Activated T-helper 1 cell treated with Interleukin-2 at 50 U/mL for 16 hours (primary cell): Measurements from ENCODE around the gene CELF2.

Source experiments
- DNase-seq: peaks from one replicate; pipeline ENCODE4 v3.0.0-alpha.2; 2020; ENCODE audit warnings: low read depth

The CELF2 gene

GRCh38 chr10:11058965-11059364, 41.3 kb downstream of the CELF2 start:
- DNase-seq, result no peak

DNA sequence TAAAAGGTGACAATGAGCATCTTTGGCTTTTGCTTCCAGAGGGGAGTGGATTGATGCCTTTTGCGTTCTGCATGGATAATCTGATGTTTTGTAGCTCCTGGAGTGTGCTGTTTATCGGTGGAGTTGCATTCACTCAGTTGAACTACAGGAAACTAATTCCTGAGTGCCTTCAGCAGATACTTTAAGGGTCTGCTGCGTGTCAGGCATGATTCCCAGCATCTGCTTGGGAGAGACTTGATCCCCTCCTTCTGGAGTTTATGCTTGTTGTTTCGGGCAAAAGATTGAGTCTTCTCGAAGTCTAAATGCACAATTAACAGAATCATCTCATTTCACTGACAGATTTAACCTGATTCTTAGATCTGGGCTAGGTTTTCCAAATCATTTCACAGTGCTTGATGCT, 46.2 kb downstream of the CELF2 start:
- no peak for DNase-seq

DNA sequence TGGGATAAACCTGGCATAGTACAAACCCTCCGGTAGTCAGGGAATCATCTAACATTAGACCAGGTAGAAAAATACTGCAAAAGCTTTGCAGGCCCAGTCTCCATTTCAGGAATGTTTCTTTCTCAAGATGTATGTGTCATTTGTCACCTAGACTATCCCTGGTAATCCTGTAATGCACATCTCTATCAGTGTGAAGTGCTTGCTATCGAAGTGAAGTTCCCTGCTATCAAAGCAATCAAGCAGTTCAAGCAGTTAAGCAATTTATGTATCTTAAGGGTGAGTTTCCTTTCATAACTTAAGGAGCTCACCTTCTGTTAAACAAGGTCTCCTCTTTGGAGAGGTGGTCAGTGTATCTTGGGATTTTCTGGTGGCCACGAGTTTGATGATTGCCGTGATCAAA, 47.2 kb downstream of the CELF2 start:
- DNase-seq, result no peak

DNA sequence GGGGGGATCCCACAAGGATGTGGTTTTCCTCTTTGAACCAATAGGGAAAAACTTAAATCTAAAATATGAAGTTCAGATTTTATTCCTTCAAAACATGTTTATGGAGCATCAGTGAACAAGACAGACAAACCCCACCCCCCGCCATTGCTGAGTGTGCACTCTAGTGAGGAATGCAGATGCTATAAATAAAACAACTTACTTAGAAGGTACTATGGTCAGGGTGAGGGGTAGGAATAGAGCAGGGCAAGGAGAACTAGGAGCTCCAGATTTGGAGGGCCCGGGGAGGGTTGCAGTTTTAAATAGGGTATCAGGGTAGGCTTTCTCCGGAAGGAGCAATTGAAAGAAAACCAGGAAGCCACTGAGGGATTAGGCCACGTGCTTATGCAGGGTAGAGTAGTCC, 47.9 kb downstream of the CELF2 start:
- DNase-seq, result no peak

DNA sequence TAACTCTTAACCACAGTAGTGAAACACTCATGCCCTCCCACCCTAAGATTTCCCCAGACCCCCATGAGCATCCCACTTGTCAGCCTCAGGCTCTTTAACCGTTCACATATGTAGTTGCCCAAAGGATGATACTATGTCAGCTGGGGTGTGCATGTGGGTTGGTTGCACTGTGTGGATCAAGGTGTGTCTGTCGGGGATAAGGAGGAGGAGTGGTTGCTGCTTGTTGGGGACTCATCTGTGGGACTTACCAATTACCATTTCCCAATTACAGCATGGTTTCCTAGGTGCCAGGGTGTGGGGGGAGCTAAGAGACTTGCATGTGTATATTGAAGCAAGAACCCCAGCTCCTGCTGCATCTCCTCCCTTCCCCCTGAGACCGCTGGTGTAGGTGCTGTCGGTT, 48.8 kb downstream of the CELF2 start:
- DNase-seq, result no peak

GRCh38 chr10:11068861-11069633, 51.4 kb downstream of the CELF2 start:
- no peak for DNase-seq

GRCh38 chr10:11073410-11073809, 55.7 kb downstream of the CELF2 start:
- DNase-seq, result no peak

GRCh38 chr10:11074536-11075267, 57.0 kb downstream of the CELF2 start:
- no peak for DNase-seq

GRCh38 chr10:11076221-11076620, 58.5 kb downstream of the CELF2 start:
- no peak for DNase-seq

- DNase-seq, result no peak
Observed at GRCh38 chr10:11080564-11080984, 62.9 kb downstream of the CELF2 start.

- no peak for DNase-seq
Observed at GRCh38 chr10:11081408-11081807, 63.7 kb downstream of the CELF2 start.

- no peak for DNase-seq
Observed at GRCh38 chr10:11082526-11082925, 64.9 kb downstream of the CELF2 start.

DNA sequence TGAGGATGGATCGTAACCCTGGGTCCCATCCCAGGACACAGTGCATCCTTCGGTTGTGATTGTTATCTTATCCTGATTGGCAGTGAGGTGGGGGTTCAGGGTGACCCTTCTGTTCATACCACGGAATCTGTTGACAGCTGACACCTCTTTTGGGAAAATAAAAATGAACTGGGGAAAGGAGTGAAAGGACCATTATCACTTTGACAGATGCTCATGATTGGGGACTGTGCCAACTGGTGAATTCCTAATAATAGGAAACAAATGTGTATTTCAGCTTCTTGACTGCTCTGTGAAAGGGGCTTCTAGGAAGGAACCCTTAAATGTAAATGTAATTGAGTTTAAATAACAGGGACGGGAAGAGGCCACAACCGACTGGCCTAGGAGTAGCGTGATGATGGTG, 65.4 kb downstream of the CELF2 start:
- no peak for DNase-seq

- DNase-seq, result no peak
Observed at GRCh38 chr10:11085545-11085944, 67.9 kb downstream of the CELF2 start.

DNA sequence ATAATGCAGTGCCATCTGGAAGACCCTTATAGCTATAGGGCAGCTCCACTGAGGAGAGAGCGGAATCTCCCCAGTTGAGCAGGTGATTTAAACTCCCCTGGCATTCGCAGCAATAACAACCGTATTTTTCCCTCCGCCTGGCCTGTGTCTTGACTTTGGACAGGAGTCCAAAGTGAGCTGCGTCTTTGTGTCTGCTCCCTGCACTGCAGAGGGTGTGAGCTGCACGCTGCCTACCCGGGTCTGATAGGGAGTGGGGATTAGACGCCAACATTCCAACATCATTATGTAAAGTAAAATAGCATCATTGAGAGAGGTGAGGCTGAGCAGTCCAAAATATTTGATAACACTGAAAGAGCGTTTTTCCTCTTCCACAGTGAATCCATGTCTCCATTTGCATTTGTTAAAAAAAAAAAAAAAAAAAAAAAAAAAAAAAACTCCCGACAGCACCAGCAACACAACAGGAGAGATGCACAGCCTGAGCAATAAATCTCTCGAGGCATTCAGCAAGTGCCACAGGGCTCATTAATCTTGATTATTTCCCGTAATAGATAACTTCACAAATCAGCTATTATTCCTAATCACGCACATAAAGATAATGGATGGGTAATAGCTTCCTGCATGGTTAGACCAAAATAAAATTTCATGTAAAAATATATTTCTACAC, 68.6 kb downstream of the CELF2 start:
- no peak for DNase-seq

DNA sequence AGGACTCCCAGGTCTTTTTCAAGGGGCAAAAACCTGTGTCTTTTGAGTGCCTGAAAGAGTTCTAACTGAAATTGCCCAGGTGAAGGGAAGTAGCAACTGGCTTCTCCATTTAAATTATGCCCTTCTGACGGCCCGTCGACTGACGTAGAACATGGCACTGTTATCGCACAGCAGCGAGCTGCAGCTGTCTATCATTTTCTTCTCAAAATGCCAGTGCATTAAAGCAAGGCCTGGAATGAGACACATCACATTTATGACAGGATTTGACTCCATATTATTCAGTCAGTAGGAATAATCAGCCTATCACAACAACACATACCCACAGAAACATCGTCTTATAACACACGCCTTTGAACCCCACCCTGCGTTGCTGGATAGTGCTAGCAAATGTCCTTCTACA, 69.7 kb downstream of the CELF2 start:
- DNase-seq, result no peak

DNA sequence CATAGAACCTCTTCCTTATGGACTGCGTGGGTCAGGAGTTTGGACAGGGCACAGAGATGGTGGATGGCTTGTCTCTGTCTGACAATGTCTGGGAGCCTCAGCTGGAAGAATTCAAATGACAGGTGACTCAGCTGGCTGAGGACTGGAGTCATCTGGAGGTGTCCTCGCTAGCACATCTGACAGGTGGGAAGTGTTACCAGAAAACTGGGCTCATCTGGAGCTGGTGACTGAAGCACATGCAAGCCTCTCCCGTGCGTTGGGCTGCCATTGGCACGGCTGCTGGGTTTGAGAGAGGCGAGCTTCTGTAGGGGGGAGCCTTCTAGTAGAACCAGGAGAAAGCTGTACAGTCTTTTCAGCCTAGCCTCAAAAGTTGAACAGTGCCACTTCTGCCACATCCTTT, 71.0 kb downstream of the CELF2 start:
- DNase-seq, result no peak

GRCh38 chr10:11089272-11089671, 71.6 kb downstream of the CELF2 start:
- no peak for DNase-seq

DNA sequence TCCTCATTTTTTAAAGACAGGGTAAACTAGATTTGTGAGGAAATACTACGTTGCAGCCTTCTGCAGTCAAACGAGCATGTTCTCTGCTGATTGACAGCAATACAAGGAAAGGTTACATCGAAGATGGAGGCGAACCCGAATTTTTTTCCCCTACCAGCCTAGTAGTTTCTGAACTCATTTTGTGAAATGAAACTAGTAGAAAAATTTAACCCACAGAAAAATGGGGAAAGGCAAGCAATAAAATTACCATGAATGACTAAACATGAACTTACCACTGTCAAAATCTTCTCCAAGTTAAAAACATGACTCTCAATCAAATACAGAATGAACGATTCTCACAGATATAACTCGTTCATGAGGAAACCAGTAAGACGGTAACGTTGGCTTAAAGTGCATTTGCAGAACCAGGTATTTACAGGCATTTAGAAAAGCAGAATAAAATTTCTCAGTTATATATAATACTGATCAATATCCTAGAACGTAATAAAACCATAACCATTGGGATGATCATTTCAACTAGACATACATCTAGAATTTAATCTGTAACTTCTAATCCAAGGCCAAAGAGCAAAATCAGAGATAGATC, 73.9 kb downstream of the CELF2 start:
- no peak for DNase-seq

DNA sequence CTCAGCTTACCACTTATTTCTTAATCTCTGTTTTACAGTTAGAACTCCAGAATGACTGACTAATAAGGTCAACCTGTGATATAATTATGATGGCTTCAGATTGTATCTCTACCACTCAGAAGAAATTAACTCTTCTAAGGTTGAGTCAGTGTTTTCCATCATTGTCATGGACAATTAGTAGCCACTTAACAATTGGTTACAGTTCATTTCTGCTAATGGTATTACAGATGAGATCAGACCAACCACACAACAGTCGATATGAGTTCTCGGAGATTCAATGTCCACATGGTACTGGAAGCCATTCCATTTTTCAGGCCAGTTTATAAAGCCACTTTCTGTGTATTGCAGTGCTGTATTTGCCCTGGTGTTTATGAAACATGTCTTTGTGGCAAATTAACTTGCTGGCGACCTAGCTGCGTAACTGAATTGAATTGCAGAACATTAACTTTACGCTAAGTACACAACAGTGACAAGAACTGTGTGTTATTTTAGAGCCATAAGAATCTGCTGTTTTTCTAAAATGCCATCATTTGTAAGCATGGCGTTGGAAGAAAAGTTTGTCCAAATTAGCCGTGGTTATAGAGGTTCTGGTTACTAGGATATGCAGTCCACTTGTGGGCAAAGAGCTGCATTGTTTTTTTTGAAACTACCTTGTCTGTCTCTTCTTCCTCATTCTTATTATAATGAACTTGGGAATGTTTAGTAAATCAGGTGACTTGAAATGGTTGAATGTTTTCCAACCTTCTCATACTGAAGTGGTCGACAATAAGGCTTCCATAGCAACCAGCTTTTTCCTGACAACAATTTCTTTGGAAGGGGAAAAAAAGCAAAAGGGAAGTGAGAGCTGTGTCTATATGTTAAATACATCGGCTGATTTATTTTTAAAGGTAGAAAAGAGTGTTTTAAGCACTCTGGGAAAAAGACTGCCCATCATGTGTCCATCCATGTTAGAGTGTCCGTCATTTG, 76.4 kb downstream of the CELF2 start:
- no peak for DNase-seq

DNA sequence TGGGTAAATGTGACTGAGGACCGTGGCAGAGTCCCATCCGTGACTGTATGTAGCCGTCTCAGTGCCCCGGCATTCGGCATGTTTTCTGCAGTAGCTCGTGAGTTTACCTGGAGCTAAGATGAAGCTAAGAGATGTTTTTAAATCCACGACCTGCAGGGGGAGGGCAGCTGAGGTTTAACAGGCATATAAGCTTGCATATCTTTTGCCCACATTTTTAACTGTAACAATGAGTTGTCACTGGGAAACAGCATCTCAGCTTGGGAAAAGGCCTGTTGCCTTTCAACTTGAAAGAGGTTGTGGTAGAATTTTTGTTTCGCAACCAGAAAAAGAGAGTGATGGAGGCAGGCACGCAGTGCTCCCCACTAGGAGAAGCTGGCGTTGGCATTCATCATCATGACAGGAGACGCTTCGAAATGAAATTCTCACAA, 77.7 kb downstream of the CELF2 start:
- DNase-seq, result no peak

DNA sequence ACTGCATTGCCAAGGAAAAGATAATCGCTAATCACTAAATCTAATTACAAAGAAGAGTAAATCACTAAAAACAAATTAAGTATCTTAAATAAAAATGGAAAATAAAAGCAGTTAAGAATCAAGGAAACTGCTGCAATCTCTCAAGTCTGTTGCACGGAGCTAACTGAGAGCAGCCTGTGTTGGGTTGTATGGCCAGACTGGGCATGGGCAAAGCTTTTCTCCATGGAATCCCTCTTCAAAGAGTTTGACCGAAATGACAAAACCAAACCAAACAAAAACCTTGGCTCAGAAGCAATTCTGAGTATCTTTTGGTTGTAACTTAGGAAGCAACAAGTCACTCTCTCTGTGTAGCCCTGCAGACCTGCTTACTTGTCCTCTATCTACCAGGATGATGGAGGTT, 78.8 kb downstream of the CELF2 start:
- DNase-seq, result no peak
